B cell (primary cell): Measurements from ENCODE around the gene ITPR2. TPM values are rescaled to one million over a fixed set of nuclear protein-coding genes. Genes with fewer than 3 reads are reported as not detected.

Source experiments
- ATAC-seq: fragments of 200-7000 bp; cut with Tn5 transposase; one replicate; pipeline ENCODE4 v1.10.0; 2021; ENCODE audit warnings: low read depth, mild to moderate bottlenecking, moderate number of reproducible peaks, moderate library complexity
- CTCF ChIA-PET: fragments of 350-600 bp; sonication (Branson Sonifier 250); formaldehyde crosslinking; loops from one replicate; lab custom pipeline; 2021; ENCODE audit warnings: antibody characterized with exemption, inconsistent platforms; lab: Charles Lee
- POLR2A ChIA-PET: fragments of 350-600 bp; sonication (Branson Sonifier 250); formaldehyde crosslinking; loops from one replicate; lab custom pipeline; 2021; ENCODE audit warnings: antibody characterized with exemption; lab: Charles Lee
- DNase-seq: peaks from one replicate; pipeline ENCODE4 v3.0.0; 2013
- H2AFZ ChIP-seq: 2 replicates; pipeline ENCODE4 v1.6.1; 2012; ENCODE audit warnings: mild to moderate bottlenecking, low read depth, low read length; ENCODE audit not compliant: insufficient read depth, poor library complexity, severe bottlenecking
- H3K27ac ChIP-seq, 2 donors: 1 replicate in 1 of 2; 2 replicates in 1 of 2; pipeline ENCODE4 v1.5.1; 2012 to 2013; ENCODE audit warnings: low read length in 2 of 2, mild to moderate bottlenecking in 2 of 2, moderate library complexity in 1 of 2
- H3K27me3 ChIP-seq, 4 experiments: fragments of 200-600 bp in 1 of 4; sonication (generic) in 1 of 4; replicated peaks in 1 of 4; 1 replicate in 2 of 4; 2 replicates in 2 of 4; pipeline versions ENCODE4 v1.6.1 to v1.7.0; 2013 to 2016; ENCODE audit warnings: low read length in 3 of 4, mild to moderate bottlenecking in 2 of 4, mixed read lengths in 1 of 4, moderate library complexity in 1 of 4; ENCODE audit not compliant: insufficient read depth in 4 of 4, control insufficient read depth in 3 of 4; ENCODE audit errors: control extremely low read depth in 1 of 4
- H3K36me3 ChIP-seq, 2 experiments: replicated peaks in 1 of 2; 1 replicate in 1 of 2; 2 replicates in 1 of 2; pipeline versions ENCODE4 v1.6.1 to v1.7.1; 2013; ENCODE audit warnings: low read length in 1 of 2; ENCODE audit not compliant: insufficient read depth in 2 of 2, control insufficient read depth in 1 of 2; ENCODE audit errors: control extremely low read depth in 1 of 2, extremely low read depth in 1 of 2
- H3K4me1 ChIP-seq, 2 donors: fragments of 200-600 bp in 1 of 2; sonication (generic) in 1 of 2; 1 replicate in 1 of 2; 2 replicates in 1 of 2; pipeline versions ENCODE4 v1.5.1 to v1.6.1; 2013 to 2017; ENCODE audit warnings: low read length in 2 of 2; ENCODE audit not compliant: control insufficient read depth in 2 of 2, insufficient read depth in 2 of 2
- H3K4me2 ChIP-seq: replicated peaks from 2 replicates; pipeline ENCODE3; 2012; ENCODE audit warnings: mild to moderate bottlenecking, low read depth, low read length; ENCODE audit not compliant: poor library complexity, severe bottlenecking
- H3K4me3 ChIP-seq, 5 experiments: fragments of 200-600 bp in 1 of 5; sonication (generic) in 1 of 5; 1 replicate in 3 of 5; 2 replicates in 2 of 5; pipeline versions ENCODE4 v1.5.1 to v1.7.0; 2011 to 2016; ENCODE audit warnings: low read length in 4 of 5, mild to moderate bottlenecking in 4 of 5, low read depth in 2 of 5, control low read depth in 1 of 5, moderate library complexity in 1 of 5; ENCODE audit not compliant: insufficient read depth in 1 of 5; ENCODE audit errors: control extremely low read depth in 1 of 5, extremely low read depth in 1 of 5
- H3K79me2 ChIP-seq: fragments of 200-600 bp; sonication (generic); one replicate; pipeline ENCODE4 v1.6.0; 2016; ENCODE audit warnings: low read length; ENCODE audit not compliant: control insufficient read depth, insufficient read depth
- H3K9ac ChIP-seq: fragments of 200-600 bp; sonication (generic); 2 replicates; pipeline ENCODE4 v1.6.1; 2017; ENCODE audit warnings: mild to moderate bottlenecking, low read length, moderate library complexity
- H3K9me3 ChIP-seq, 3 donors: one replicate each; pipeline versions ENCODE4 v1.6.1 to v1.7.1; 2013; ENCODE audit warnings: low read length in 2 of 3; ENCODE audit not compliant: control insufficient read depth in 2 of 3, insufficient read depth in 1 of 3; ENCODE audit errors: control extremely low read depth in 1 of 3
- H4K20me1 ChIP-seq: 2 replicates; pipeline ENCODE4 v1.6.0; 2012; ENCODE audit warnings: mild to moderate bottlenecking, low read length; ENCODE audit not compliant: insufficient read depth, control insufficient read depth, poor library complexity, severe bottlenecking
- H3K27ac Mint-ChIP-seq: one replicate; pipeline ENCODE4 v1.8.0; 2021; ENCODE audit warnings: mixed read lengths
- H3K27me3 Mint-ChIP-seq: one replicate; pipeline ENCODE4 v1.8.0; 2021; ENCODE audit warnings: mixed read lengths
- H3K4me1 Mint-ChIP-seq: one replicate; pipeline ENCODE4 v1.8.0; 2021; ENCODE audit warnings: mixed read lengths
- H3K4me3 Mint-ChIP-seq: one replicate; pipeline ENCODE4 v1.8.0; 2021; ENCODE audit warnings: mixed read lengths
- H3K9me3 Mint-ChIP-seq: one replicate; pipeline ENCODE4 v1.8.0; 2022; ENCODE audit warnings: mixed read lengths; ENCODE audit not compliant: insufficient read depth
- CTCF ChIP-seq: fragments of 200-600 bp; IDR thresholded peaks from one replicate; pipeline ENCODE4 v1.8.0; 2022; ENCODE audit warnings: antibody characterized with exemption, mild to moderate bottlenecking
- EZH2 ChIP-seq: IDR thresholded peaks from 2 replicates; pipeline ENCODE4 v1.6.1; 2012; ENCODE audit warnings: borderline replicate concordance, low read depth, mild to moderate bottlenecking, moderate library complexity, low read length; ENCODE audit not compliant: insufficient read depth, poor library complexity, severe bottlenecking
- WGBS: methylation state at CpG from one replicate; pipeline ENCODE4 v1.1.5; 2013; ENCODE audit warnings: missing lambda C conversion rate; ENCODE audit not compliant: insufficient coverage; 5-methylcytosine and 5-hydroxymethylcytosine counted together
- intact Hi-C: fragments of 100-400 bp; cut with micrococcal nuclease; formaldehyde crosslinking; loops from one replicate; pipeline ENCODE4 v1.10.0; 2022
- polyA plus RNA-seq: library from polyadenylated mRNA; depleted of rRNA; stranded (reverse); fragments of >200 nt; gene quantifications from 2 replicates; pipeline ENCODE4 v1.2.3, GENCODE V29; 2012
- total RNA-seq, 2 donors: library from RNA; stranded (reverse); fragments of 120-200 nt in 1 of 2; gene quantifications; 1 replicate in 1 of 2; 2 replicates in 1 of 2; pipeline versions ENCODE4 v1.2.3 to v1.2.4, GENCODE V29; 2013 to 2022

Gene ITPR2
- total and polyA plus RNA-seq, 2 donors (not counting 1 experiment from before 2014, with no cell fraction given) = 4.3 to 113 TPM

- peaks cover 10% of the 10 kb centered on the region for H4K20me1 ChIP-seq
- no peak overlapping the region for H3K4me3 ChIP-seq
- no peaks in the 10 kb centered on the region for H3K27me3 Mint-ChIP-seq
- no peaks in the 10 kb centered on the region for H3K27me3 ChIP-seq
- ChIA-PET POLR2A (no interaction called here), CTCF (no interaction called here)
- DNase-seq (no peak), ATAC-seq (no peak)
- no CpG with 5 or more reads among the region's 4 CpGs for WGBS
- H3K4me1 ChIP-seq = peaks cover 9 to 14% of the 10 kb centered on the region in 2 donors
- no peaks in the 10 kb centered on the region for H3K9me3 Mint-ChIP-seq
- no peaks in the 10 kb centered on the region for H3K9me3 ChIP-seq
- H3K4me3 Mint-ChIP-seq = peak overlapping the region; percentile 42
- TF ChIP-seq CTCF (no peak), EZH2 (no peak)
- no peak overlapping the region for H2AFZ ChIP-seq
- H3K9ac ChIP-seq = no peak overlapping the region
- no peaks in the 10 kb centered on the region for H3K36me3 ChIP-seq
- H3K4me2 ChIP-seq = no peak overlapping the region
- H3K79me2 ChIP-seq = peaks cover 57% of the 10 kb centered on the region
- intact Hi-C loops = no loop called here
- no peak overlapping the region for H3K27ac ChIP-seq
- no peak overlapping the region for H3K27ac Mint-ChIP-seq
- H3K4me1 Mint-ChIP-seq = peaks cover 53% of the 10 kb centered on the region
Measured at GRCh38 chr12:26748741-26749431, 84.1 kb downstream of the ITPR2 start.

- DNase-seq (no peak), ATAC-seq (no peak)
- intact Hi-C loops = no loop called here
- Histone ChIP-seq H3K4me3 (no peak overlapping the region), H4K20me1 (peaks cover 11% of the 10 kb centered on the region), H3K27ac (no peak overlapping the region), H3K79me2 (peaks cover 56% of the 10 kb centered on the region), H3K4me2 (no peak overlapping the region), H2AFZ (no peak overlapping the region), H3K36me3 (no peaks in the 10 kb centered on the region), H3K4me1 (peaks cover 9 to 14% of the 10 kb centered on the region in 2 donors), H3K27me3 (no peaks in the 10 kb centered on the region), H3K9me3 (no peaks in the 10 kb centered on the region), H3K9ac (no peak overlapping the region)
- POLR2A ChIA-PET = no interaction called here
- H3K4me3 Mint-ChIP-seq = peak overlapping the region; percentile 42
- TF ChIP-seq CTCF (no peak), EZH2 (no peak)
- no peaks in the 10 kb centered on the region for H3K27me3 Mint-ChIP-seq
- WGBS = no CpG with 5 or more reads among the region's 2 CpGs
- peaks cover 53% of the 10 kb centered on the region for H3K4me1 Mint-ChIP-seq
- CTCF ChIA-PET = no interaction called here
- no peak overlapping the region for H3K27ac Mint-ChIP-seq
- H3K9me3 Mint-ChIP-seq = no peaks in the 10 kb centered on the region
Measured at GRCh38 chr12:26748412-26748740, 84.6 kb downstream of the ITPR2 start.
